Measurements from ENCODE around the gene CRACR2B.

The CRACR2B gene

GRCh38 chr11:802018-802617 lies 25.6 kb upstream of the CRACR2B start:
- no peak for DNase-seq
- H3K27ac ChIP-seq, result no peak overlapping the region
- no peaks in the 10 kb centered on the region for H3K27me3 ChIP-seq (ENCODE audit: insufficient read depth, low read depth, severe bottlenecking)
- TF ChIP-seq CTCF (IDR thresholded peaks at IDR 0.05; ENCODE audit: low read depth, low read length), result no peak
- H3K4me3 ChIP-seq (ENCODE audit: low read depth, low read length), result no peak overlapping the region
- H3K9me3 ChIP-seq (ENCODE audit: severe bottlenecking), result no peaks in the 10 kb centered on the region
- peaks cover 54% of the 10 kb centered on the region for H3K36me3 ChIP-seq

- Histone ChIP-seq H3K27ac (peak overlapping the region; percentile 97), H3K27me3 (ENCODE audit: insufficient read depth, low read depth, severe bottlenecking) (no peaks in the 10 kb centered on the region), H3K4me3 (ENCODE audit: low read depth, low read length) (no peak overlapping the region), H3K36me3 (peaks cover 54% of the 10 kb centered on the region), H3K9me3 (ENCODE audit: severe bottlenecking) (no peaks in the 10 kb centered on the region)
- no peak for TF ChIP-seq CTCF (IDR thresholded peaks at IDR 0.05; ENCODE audit: low read depth, low read length)
- no peak for DNase-seq
Observed at GRCh38 chr11:802693-803466, 24.8 kb upstream of the CRACR2B start.

GRCh38 chr11:803467-803742 lies 24.3 kb upstream of the CRACR2B start:
- no peak for TF ChIP-seq CTCF (IDR thresholded peaks at IDR 0.05; ENCODE audit: low read depth, low read length)
- Histone ChIP-seq H3K4me3 (ENCODE audit: low read depth, low read length) (peak overlapping the region; percentile 94), H3K9me3 (ENCODE audit: severe bottlenecking) (no peaks in the 10 kb centered on the region), H3K27me3 (ENCODE audit: insufficient read depth, low read depth, severe bottlenecking) (no peaks in the 10 kb centered on the region), H3K27ac (peak overlapping the region; percentile 97), H3K36me3 (peaks cover 53% of the 10 kb centered on the region)
- no peak for DNase-seq

GRCh38 chr11:803770-804598 lies 23.7 kb upstream of the CRACR2B start:
- Histone ChIP-seq H3K36me3 (peaks cover 47% of the 10 kb centered on the region), H3K9me3 (ENCODE audit: severe bottlenecking) (no peaks in the 10 kb centered on the region), H3K4me3 (ENCODE audit: low read depth, low read length) (peak overlapping the region; percentile 94), H3K27ac (peak overlapping the region; percentile 97), H3K27me3 (ENCODE audit: insufficient read depth, low read depth, severe bottlenecking) (no peaks in the 10 kb centered on the region)
- no peak for TF ChIP-seq CTCF (IDR thresholded peaks at IDR 0.05; ENCODE audit: low read depth, low read length)
- DNase-seq, result peak; percentile 50

GRCh38 chr11:804599-804964 lies 23.1 kb upstream of the CRACR2B start:
- Histone ChIP-seq H3K27me3 (ENCODE audit: insufficient read depth, low read depth, severe bottlenecking) (no peaks in the 10 kb centered on the region), H3K36me3 (peaks cover 47% of the 10 kb centered on the region), H3K27ac (peak overlapping the region; percentile 97), H3K9me3 (ENCODE audit: severe bottlenecking) (no peaks in the 10 kb centered on the region), H3K4me3 (ENCODE audit: low read depth, low read length) (peak overlapping the region; percentile 94)
- no peak for TF ChIP-seq CTCF (IDR thresholded peaks at IDR 0.05; ENCODE audit: low read depth, low read length)
- no peak for DNase-seq

All from WERI-Rb-1 (cell line).